Keratinocyte (primary cell): ENCODE measurements around the gene GPM6B.

Source experiments
- CTCF ChIP-seq, 3 experiments: IDR thresholded peaks in 1 of 3; conservative IDR thresholded peaks in 1 of 3; optimal IDR thresholded peaks in 1 of 3; 2 replicates in 2 of 3; 3 replicates in 1 of 3; pipeline versions ENCODE3 to v1.5.1; 2011; ENCODE audit warnings: low read length in 3 of 3, mild to moderate bottlenecking in 3 of 3, moderate library complexity in 2 of 3, control low read depth in 1 of 3, inconsistent platforms in 1 of 3; ENCODE audit not compliant: insufficient read depth in 2 of 3; ENCODE audit errors: extremely low read depth in 1 of 3
- EZH2 ChIP-seq: IDR thresholded peaks from one replicate; pipeline ENCODE4 v1.6.1; 2012; ENCODE audit warnings: inconsistent platforms, mild to moderate bottlenecking, low read length, moderate library complexity

- TF ChIP-seq CTCF (optimal IDR thresholded peaks at IDR 0.05 in 1 of 3, IDR thresholded peaks at IDR 0.05 in 1 of 3, conservative IDR thresholded peaks at IDR 0.05 in 1 of 3; ENCODE audit: extremely low read depth in 1 of 3, insufficient read depth in 2 of 3, low read length in 3 of 3) (no peak), EZH2 (no peak)
Observed at GRCh38 chrX:13837290-13837745, 20.4 kb upstream of the GPM6B start.
